Endometrial microvascular endothelial cells (primary cell): ENCODE results near the gene NR0B1. TPM values are rescaled to one million over a fixed set of nuclear protein-coding genes. Genes with fewer than 3 reads are reported as not detected.

ENCODE experiments used
- in situ Hi-C: cut with HindIII; loops from 2 replicates; pipeline ENCODE4 v1.10.0; 2017; ENCODE audit warnings: low sequenced_read_pairs, low pct_unique_long_range_greater_than_20kb; ENCODE audit errors: inconsistent ontology term
- total RNA-seq: library from RNA; depleted of rRNA; stranded (reverse); fragments of >200 nt; gene quantifications from one replicate; pipeline ENCODE4 v1.2.3, GENCODE V29; 2015; ENCODE audit errors: inconsistent ontology term

NR0B1 gene
- total RNA-seq, 1 donor from 2014 or later: not detected

- in situ Hi-C loops: no loop called here
These were observed 28.8 kb downstream of the NR0B1 start for GRCh38 chrX:30280428-30280827.

GRCh38 chrX:30278365-30278764 is 30.8 kb downstream of the NR0B1 start:
- in situ Hi-C loops: no loop called here

GRCh38 chrX:30275498-30275897 is 33.7 kb downstream of the NR0B1 start:
- in situ Hi-C loops: no loop called here

- in situ Hi-C loops: no loop called here
These were observed 38.6 kb downstream of the NR0B1 start for GRCh38 chrX:30270639-30271038.

DNA sequence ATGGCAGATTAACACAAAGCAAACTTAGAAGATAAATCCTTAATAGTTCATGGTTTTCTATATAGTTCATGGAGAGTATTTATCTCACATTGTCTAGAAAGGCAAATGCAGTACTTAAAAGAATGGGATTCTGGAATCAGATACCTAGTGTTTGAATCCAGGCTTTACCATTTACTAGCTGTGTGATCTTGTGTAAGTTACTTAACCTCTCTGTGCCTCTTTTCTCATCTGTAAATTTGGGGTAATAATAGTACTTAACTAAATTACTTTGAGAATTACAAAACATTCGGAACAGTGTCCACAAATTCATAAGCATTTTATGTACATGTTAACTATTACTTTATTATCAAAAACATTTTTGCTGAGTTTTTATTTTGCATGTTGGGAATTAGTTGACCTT is 46.4 kb downstream of the NR0B1 start:
- in situ Hi-C loops: no loop called here

- in situ Hi-C loops: no loop called here
These were observed 48.2 kb downstream of the NR0B1 start for GRCh38 chrX:30261012-30261411.

DNA sequence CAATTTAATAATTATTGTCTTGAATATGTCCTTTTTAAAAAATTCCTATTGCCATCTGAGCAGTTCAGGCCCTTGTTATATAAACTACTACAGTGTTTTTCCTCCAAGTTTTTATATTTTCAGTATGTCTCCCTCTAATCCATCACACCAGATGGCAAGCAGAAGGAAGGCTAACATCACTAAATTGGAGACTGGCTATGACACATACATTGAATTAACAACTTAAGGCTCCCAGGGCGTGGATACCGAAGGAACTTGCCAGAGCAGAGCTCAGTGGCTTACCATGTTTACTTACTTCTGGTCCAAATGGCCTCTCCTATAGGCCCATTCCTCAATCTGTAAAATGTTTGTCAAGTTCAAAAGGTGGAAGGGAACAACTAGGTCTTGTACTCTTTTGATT is 49.3 kb downstream of the NR0B1 start:
- in situ Hi-C loops: no loop called here

Other genes with a start within 250 kb of the NR0B1 start
- gene MAGEB2, start 93.8 kb downstream of the NR0B1 start, total RNA-seq: not detected
- not detected for gene MAGEB3, start 78.7 kb downstream of the NR0B1 start, total RNA-seq
- gene MAGEB4, start 67.4 kb downstream of the NR0B1 start, total RNA-seq: not detected
- not detected for gene MAGEB1, start 62.2 kb downstream of the NR0B1 start, total RNA-seq